Fibroblast of skin of right quadriceps (primary cell): Measurements from ENCODE around the gene WTAP.
"Not testable (repeated sequence)": the region's sequence is repeated elsewhere in the genome, so short reads cannot be mapped to it uniquely, and the experiment has no call there.

Source experiments
- DNase-seq: peaks from one replicate; pipeline ENCODE4 v3.0.0-alpha.2; 2013

Gene WTAP

GRCh38 chr6:159726918-159727716 is at the start of gene WTAP:
TSS of gene WTAP (plus strand) at chr6:159727506. CDS start at chr6:159736266, 8,760 bp downstream.
- peak; percentile 96 for DNase-seq

GRCh38 chr6:159677506-159678165 is 49.7 kb upstream of the WTAP start:
- no peak for DNase-seq

GRCh38 chr6:159678574-159678973 is 48.7 kb upstream of the WTAP start:
- no peak for DNase-seq

GRCh38 chr6:159679091-159680077 is 47.9 kb upstream of the WTAP start:
- DNase-seq, result peak; percentile 52

GRCh38 chr6:159680104-159680503 is 47.2 kb upstream of the WTAP start:
- DNase-seq, result no peak

- DNase-seq, result no peak
These were observed 46.0 kb upstream of the WTAP start for GRCh38 chr6:159681191-159681880.

GRCh38 chr6:159682295-159682694 is 45.0 kb upstream of the WTAP start:
- DNase-seq, result peak; percentile 46

GRCh38 chr6:159682810-159683209 is 44.5 kb upstream of the WTAP start:
- DNase-seq, result no peak

- DNase-seq, result no peak
These were observed 43.3 kb upstream of the WTAP start for GRCh38 chr6:159684013-159684304.

GRCh38 chr6:159686040-159686439 is 41.3 kb upstream of the WTAP start:
- DNase-seq, result no peak

- no peak for DNase-seq
These were observed 40.6 kb upstream of the WTAP start for GRCh38 chr6:159686703-159687102.

GRCh38 chr6:159687341-159687740 is 40.0 kb upstream of the WTAP start:
- DNase-seq, result no peak

- no peak for DNase-seq
These were observed 38.9 kb upstream of the WTAP start for GRCh38 chr6:159688266-159688905.

GRCh38 chr6:159689001-159689400 is 38.3 kb upstream of the WTAP start:
- no peak for DNase-seq

GRCh38 chr6:159690135-159690534 is 37.2 kb upstream of the WTAP start:
- not testable (repeated sequence) for DNase-seq

- DNase-seq, result peak; percentile 81
These were observed 36.0 kb upstream of the WTAP start for GRCh38 chr6:159691133-159691962.

GRCh38 chr6:159691963-159692287 is 35.4 kb upstream of the WTAP start:
- DNase-seq, result no peak

GRCh38 chr6:159692303-159693127 is 34.8 kb upstream of the WTAP start:
- DNase-seq, result peak; percentile 35

GRCh38 chr6:159693128-159693893 is 34.0 kb upstream of the WTAP start, which contains the start of gene SOD2:
TSS of gene SOD2 (minus strand) at chr6:159693241. CDS start at chr6:159693167, 74 bp downstream.
- peak; percentile 77 for DNase-seq
